Muscle of leg (tissue), 11 donors: Measurements from ENCODE around the gene TIE1. TPM values are rescaled to one million over a fixed set of nuclear protein-coding genes. Genes with fewer than 3 reads are reported as not detected.

ENCODE experiments used
- DNase-seq: peaks from one replicate; pipeline ENCODE4 v3.0.0; 2013
- H3K27ac ChIP-seq: one replicate; pipeline ENCODE4 v1.5.1; 2013; ENCODE audit warnings: mild to moderate bottlenecking, low read length, control low read depth
- H3K27me3 ChIP-seq: one replicate; pipeline ENCODE4 v1.6.1; 2013; ENCODE audit warnings: low read length; ENCODE audit not compliant: control insufficient read depth, insufficient read depth
- H3K36me3 ChIP-seq: one replicate; pipeline ENCODE4 v1.6.1; 2013; ENCODE audit warnings: low read length; ENCODE audit not compliant: control insufficient read depth, insufficient read depth
- H3K4me1 ChIP-seq: one replicate; pipeline ENCODE4 v1.6.1; 2013; ENCODE audit warnings: low read length; ENCODE audit not compliant: control insufficient read depth, insufficient read depth
- H3K4me3 ChIP-seq: one replicate; pipeline ENCODE4 v1.5.1; 2013; ENCODE audit warnings: low read length, control low read depth
- H3K9me3 ChIP-seq: replicated peaks from 2 replicates; pipeline ENCODE4 v1.6.1; 2013; ENCODE audit warnings: low read depth, low read length; ENCODE audit not compliant: control insufficient read depth
- WGBS: methylation state at CpG from one replicate; pipeline ENCODE4 v1.1.5; 2013; ENCODE audit warnings: missing lambda C conversion rate; ENCODE audit not compliant: insufficient coverage; 5-methylcytosine and 5-hydroxymethylcytosine counted together
- polyA plus RNA-seq, 8 donors: library from polyadenylated mRNA; unstranded; fragments of 120-200 nt; gene quantifications; one replicate each; pipeline versions ENCODE4 v1.2.1 to v1.2.3, GENCODE V29; 2013; ENCODE audit warnings: inconsistent platforms in 1 of 8, low replicate concordance in 1 of 8; ENCODE audit not compliant: insufficient read length in 8 of 8, insufficient read depth in 1 of 8
- total RNA-seq: library from RNA; stranded (reverse); fragments of 120-200 nt; gene quantifications from one replicate; pipeline ENCODE4 v1.2.4, GENCODE V29; 2013

TIE1 gene
- total and polyA plus RNA-seq, 9 donors = 32.7 to 58.0 (median 44.5) TPM

DNA sequence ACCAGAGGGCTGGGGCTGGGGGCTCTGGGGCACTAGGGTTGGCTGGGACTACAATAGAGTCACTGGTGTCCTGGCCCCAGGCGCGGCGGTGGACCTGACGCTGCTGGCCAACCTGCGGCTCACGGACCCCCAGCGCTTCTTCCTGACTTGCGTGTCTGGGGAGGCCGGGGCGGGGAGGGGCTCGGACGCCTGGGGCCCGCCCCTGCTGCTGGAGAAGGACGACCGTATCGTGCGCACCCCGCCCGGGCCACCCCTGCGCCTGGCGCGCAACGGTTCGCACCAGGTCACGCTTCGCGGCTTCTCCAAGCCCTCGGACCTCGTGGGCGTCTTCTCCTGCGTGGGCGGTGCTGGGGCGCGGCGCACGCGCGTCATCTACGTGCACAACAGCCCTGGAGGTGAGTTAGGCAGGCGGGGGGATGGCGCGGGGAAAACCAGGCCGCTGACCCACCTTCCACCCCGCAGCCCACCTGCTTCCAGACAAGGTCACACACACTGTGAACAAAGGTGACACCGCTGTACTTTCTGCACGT lies 4.1 kb downstream of the TIE1 start:
- H3K27ac ChIP-seq = no peak overlapping the region
- no peak overlapping the region for H3K4me3 ChIP-seq
- no peaks in the 10 kb centered on the region for H3K27me3 ChIP-seq
- WGBS = 86% methylated on average over 34 of the region's 46 CpGs
- no peaks in the 10 kb centered on the region for H3K9me3 ChIP-seq
- DNase-seq = no peak
- H3K4me1 ChIP-seq = peaks cover 9% of the 10 kb centered on the region
- H3K36me3 ChIP-seq = no peaks in the 10 kb centered on the region

DNA sequence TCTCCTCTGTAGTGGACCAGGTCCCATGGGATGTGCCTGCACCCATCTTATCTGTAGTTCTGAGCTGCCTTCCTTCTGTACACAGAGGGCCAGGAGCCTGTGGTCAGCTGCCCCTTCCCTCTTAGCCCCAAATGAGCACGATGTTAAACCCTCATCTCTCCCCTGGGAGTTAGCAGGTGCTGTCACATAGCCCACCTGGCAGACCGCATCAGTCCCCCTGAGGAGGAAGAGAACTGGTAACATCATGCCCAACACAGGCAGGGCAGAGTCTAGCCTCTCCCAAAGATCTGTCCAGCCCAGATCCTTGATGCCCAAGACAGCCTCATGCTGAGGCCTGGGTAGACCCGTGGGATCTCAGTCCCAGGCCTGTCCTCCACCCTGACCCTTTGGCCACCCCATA lies 4.7 kb downstream of the TIE1 start:
- H3K27me3 ChIP-seq = no peaks in the 10 kb centered on the region
- 100% methylated on average over 1 of the region's 3 CpGs for WGBS
- H3K4me1 ChIP-seq = peaks cover 5% of the 10 kb centered on the region
- no peak overlapping the region for H3K27ac ChIP-seq
- no peak for DNase-seq
- no peaks in the 10 kb centered on the region for H3K9me3 ChIP-seq
- H3K4me3 ChIP-seq = no peak overlapping the region
- no peaks in the 10 kb centered on the region for H3K36me3 ChIP-seq

DNA sequence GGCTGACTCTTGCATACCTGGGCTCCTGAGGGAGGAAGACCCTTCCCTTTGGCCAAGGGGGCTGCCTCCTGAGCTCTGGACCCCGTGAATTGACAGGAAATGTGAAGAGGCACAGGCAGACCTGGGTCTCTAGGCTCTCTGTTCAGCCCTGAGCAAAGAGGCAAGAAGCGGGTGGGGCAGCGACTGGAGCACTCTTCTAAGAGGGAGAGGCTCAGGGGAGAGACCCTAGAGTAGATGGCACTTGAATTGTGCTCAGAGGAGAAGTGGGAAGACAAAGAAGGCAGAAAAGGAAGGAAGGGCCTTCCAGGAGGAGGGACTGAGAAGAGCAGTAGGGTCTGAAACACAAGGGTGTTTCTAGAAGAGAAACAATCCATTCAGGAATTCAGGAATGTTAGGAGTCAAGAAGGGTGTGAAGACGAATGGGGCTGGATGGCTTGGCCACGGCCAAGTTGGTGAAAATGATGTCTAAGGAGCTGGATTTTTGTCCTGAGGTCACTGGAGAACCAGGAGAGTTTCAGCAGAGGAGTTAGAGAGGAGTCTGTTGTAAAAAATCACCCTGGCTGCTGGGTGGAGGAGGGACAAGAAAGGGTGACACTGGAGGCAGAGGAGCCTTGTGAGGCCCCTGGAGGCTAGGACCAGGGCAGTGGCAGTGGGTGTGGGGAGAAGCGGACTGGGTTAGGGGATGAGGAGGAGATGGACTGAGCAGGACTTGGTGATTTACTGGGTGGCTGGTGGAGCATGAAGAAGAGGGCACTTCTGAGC lies 5.3 kb downstream of the TIE1 start:
- peaks cover 5% of the 10 kb centered on the region for H3K4me1 ChIP-seq
- WGBS = 78% methylated on average over 6 of the region's 6 CpGs
- H3K27me3 ChIP-seq = no peaks in the 10 kb centered on the region
- H3K27ac ChIP-seq = no peak overlapping the region
- H3K36me3 ChIP-seq = no peaks in the 10 kb centered on the region
- H3K4me3 ChIP-seq = no peak overlapping the region
- H3K9me3 ChIP-seq = no peaks in the 10 kb centered on the region
- no peak for DNase-seq

DNA sequence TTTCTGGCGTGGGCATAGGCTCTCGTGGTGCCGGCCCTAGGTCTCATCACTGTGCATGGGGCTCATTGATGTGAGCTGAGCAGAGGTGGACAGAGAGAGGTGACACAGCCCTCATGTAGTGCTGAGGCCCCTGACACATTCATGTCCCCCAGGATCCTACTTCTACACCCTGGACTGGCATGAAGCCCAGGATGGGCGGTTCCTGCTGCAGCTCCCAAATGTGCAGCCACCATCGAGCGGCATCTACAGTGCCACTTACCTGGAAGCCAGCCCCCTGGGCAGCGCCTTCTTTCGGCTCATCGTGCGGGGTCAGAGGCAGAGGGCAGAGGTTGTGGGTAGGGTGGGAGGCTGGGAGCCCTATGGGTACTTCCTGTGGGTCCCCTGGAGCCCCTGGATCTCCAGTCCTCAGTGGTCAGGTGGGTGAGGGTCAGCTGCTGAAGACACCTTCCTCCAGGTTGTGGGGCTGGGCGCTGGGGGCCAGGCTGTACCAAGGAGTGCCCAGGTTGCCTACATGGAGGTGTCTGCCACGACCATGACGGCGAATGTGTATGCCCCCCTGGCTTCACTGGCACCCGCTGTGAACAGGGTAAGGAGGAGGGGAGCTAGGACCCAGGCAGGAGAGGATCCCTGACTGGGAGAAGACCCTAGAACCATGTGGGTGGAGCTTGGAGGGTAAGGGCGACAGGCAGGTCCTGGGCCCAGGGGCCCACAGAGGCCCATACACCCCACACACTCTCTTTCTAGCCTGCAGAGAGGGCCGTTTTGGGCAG lies 6.1 kb downstream of the TIE1 start:
- no peaks in the 10 kb centered on the region for H3K36me3 ChIP-seq
- H3K4me1 ChIP-seq = peaks cover 5% of the 10 kb centered on the region
- H3K4me3 ChIP-seq = no peak overlapping the region
- 89% methylated on average over 14 of the region's 17 CpGs for WGBS
- no peak for DNase-seq
- H3K27me3 ChIP-seq = no peaks in the 10 kb centered on the region
- no peaks in the 10 kb centered on the region for H3K9me3 ChIP-seq
- no peak overlapping the region for H3K27ac ChIP-seq

DNA sequence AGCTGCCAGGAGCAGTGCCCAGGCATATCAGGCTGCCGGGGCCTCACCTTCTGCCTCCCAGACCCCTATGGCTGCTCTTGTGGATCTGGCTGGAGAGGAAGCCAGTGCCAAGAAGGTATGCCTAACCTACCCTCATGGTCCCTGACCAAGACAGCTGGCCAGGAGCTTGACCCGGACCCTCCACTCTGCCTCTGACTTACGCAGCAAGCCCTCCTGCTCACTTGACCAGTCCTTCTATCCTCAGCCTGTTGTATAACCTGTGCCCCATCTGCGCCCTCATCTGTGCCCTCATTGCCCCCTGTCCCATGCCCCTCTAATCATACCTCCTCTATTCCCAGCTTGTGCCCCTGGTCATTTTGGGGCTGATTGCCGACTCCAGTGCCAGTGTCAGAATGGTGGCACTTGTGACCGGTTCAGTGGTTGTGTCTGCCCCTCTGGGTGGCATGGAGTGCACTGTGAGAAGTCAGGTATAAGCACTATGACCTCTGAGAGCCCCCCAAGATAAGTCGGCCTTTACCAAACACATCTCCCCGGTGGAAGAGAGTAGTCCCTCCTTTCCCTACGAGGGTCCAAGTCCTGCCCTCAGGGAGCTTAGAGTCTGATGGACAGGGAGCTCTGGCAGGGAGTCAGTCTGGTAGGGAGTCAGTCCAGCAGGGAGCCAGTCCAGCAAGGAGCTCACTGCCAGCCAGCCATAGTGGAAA lies 6.8 kb downstream of the TIE1 start:
- no peak overlapping the region for H3K27ac ChIP-seq
- DNase-seq = no peak
- H3K36me3 ChIP-seq = no peaks in the 10 kb centered on the region
- H3K4me1 ChIP-seq = peaks cover 5% of the 10 kb centered on the region
- H3K4me3 ChIP-seq = no peak overlapping the region
- WGBS = 100% methylated on average over 3 of the region's 9 CpGs
- H3K27me3 ChIP-seq = no peaks in the 10 kb centered on the region
- no peaks in the 10 kb centered on the region for H3K9me3 ChIP-seq

DNA sequence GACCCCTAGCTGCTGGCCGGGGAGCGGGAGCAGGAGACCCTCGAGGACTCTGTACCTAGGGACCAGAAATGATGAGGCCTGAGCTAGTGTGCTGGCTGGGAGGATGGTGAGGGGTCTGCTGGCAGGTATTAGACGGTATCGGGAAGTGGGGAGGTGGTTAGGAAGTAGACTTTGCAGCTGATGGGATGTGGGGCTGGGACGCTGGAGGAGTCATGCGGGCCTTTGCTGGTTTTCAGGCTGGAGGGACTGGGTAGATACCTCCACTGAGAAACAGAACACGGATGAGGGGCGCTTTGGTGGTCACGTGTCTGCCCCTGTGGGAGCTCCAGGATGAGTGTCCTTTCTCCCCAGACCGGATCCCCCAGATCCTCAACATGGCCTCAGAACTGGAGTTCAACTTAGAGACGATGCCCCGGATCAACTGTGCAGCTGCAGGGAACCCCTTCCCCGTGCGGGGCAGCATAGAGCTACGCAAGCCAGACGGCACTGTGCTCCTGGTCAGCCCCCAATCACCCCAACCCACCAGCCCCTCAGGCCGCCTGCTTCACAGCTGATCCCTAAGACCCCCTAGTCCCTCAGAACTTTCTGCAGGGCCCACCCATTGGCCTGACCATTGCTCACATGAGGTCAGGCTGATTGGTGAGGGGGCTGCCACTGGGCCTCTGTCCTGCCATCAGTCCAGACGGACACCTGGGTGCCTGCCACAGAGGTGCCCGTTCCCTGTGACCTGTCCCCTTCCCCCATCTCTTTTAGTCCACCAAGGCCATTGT lies 8.0 kb downstream of the TIE1 start:
- no peaks in the 10 kb centered on the region for H3K9me3 ChIP-seq
- 88% methylated on average over 19 of the region's 20 CpGs for WGBS
- DNase-seq = no peak
- H3K27me3 ChIP-seq = no peaks in the 10 kb centered on the region
- H3K36me3 ChIP-seq = no peaks in the 10 kb centered on the region
- no peak overlapping the region for H3K27ac ChIP-seq
- H3K4me3 ChIP-seq = no peak overlapping the region
- H3K4me1 ChIP-seq = peaks cover 3% of the 10 kb centered on the region

DNA sequence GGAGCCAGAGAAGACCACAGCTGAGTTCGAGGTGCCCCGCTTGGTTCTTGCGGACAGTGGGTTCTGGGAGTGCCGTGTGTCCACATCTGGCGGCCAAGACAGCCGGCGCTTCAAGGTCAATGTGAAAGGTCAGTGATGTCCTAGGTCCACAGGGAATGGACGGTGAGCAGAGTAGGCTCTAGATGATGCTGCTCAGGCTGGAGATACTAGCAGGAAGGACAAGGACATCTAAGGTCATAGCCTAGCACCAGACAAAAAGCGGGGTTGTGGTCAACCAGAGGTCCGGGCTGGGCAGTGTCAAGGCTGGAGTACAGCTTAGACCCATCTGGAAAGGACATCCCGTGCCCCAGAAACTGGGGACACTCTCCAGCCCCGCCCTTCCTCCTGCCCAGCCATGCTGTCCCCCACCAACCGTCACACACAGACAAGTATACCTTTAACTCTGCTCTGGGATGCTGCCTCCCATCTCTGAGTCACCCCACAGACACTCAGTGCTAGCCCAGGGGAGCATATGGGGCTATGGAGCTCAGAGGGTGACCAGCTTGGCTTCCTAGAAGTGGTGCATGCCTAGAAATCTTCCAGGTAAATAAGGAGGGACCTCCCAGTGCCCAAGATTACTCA lies 8.7 kb downstream of the TIE1 start:
- Histone ChIP-seq H3K4me1 (peaks cover 2% of the 10 kb centered on the region), H3K27me3 (no peaks in the 10 kb centered on the region), H3K9me3 (no peaks in the 10 kb centered on the region), H3K4me3 (no peak overlapping the region), H3K27ac (no peak overlapping the region), H3K36me3 (no peaks in the 10 kb centered on the region)
- 87% methylated on average over 11 of the region's 13 CpGs for WGBS
- no peak for DNase-seq

DNA sequence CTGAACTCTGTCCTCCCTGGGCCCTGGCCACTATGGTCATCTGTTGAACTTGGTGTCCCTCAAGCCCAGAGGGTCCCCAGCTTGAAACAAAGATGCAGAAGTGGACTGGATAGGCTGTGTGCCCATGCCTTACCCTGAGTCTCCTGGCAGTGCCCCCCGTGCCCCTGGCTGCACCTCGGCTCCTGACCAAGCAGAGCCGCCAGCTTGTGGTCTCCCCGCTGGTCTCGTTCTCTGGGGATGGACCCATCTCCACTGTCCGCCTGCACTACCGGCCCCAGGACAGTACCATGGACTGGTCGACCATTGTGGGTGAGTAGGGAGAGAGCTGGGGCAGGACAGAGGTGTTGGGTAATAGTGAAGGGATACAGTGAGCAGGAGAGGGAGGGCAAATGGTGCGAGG lies 10.7 kb downstream of the TIE1 start:
- Histone ChIP-seq H3K27ac (no peak overlapping the region), H3K9me3 (no peaks in the 10 kb centered on the region), H3K4me1 (no peaks in the 10 kb centered on the region), H3K4me3 (no peak overlapping the region), H3K27me3 (no peaks in the 10 kb centered on the region), H3K36me3 (no peaks in the 10 kb centered on the region)
- 90% methylated on average over 9 of the region's 9 CpGs for WGBS
- no peak for DNase-seq

DNA sequence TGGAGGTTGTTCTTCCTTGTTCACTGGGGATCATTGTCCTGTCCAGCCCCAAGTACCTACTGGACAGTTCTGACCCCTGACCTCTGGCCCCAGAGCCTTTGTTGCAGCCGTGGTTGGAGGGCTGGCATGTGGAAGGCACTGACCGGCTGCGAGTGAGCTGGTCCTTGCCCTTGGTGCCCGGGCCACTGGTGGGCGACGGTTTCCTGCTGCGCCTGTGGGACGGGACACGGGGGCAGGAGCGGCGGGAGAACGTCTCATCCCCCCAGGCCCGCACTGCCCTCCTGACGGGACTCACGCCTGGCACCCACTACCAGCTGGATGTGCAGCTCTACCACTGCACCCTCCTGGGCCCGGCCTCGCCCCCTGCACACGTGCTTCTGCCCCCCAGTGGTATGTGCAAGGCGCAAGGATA lies 11.4 kb downstream of the TIE1 start:
- no peak for DNase-seq
- no peak overlapping the region for H3K27ac ChIP-seq
- 74% methylated on average over 8 of the region's 19 CpGs for WGBS
- H3K27me3 ChIP-seq = no peaks in the 10 kb centered on the region
- no peaks in the 10 kb centered on the region for H3K36me3 ChIP-seq
- H3K4me3 ChIP-seq = no peak overlapping the region
- H3K9me3 ChIP-seq = no peaks in the 10 kb centered on the region
- H3K4me1 ChIP-seq = no peaks in the 10 kb centered on the region
